HepG2 (cell line): ENCODE data around the gene ACTL6A. TPM values are rescaled to one million over a fixed set of nuclear protein-coding genes. Genes with fewer than 3 reads are reported as not detected.

ENCODE experiments used
- ATAC-seq: fragments of 200-7000 bp; cut with Tn5 transposase; 3 replicates; pipeline ENCODE4 v1.9.1; 2020; ENCODE audit warnings: mild to moderate bottlenecking, moderate library complexity
- BruUV-seq: library from RNA; stranded (reverse); fragments of 400-500 nt; replicated peaks from 2 replicates; lab custom pipeline; 2021; lab: Mats Ljungman, UMichigan
- CTCF ChIA-PET: fragments of 300-600 bp; formaldehyde crosslinking; extraction: SDS; loops from one replicate; lab custom pipeline; 2021; ENCODE audit warnings: low total read pairs, inconsistent platforms, low intra/inter-chr PET ratio; lab: Yijun Ruan, JAX
- POLR2A ChIA-PET: fragments of 350-600 bp; sonication (Branson Sonifier 250); formaldehyde crosslinking; loops from one replicate; lab custom pipeline; 2020; ENCODE audit warnings: antibody characterized with exemption, inconsistent platforms; lab: Yijun Ruan, JAX
- DNase-seq: peaks from one replicate; pipeline ENCODE4 v3.0.0-alpha.2; 2015; ENCODE audit warnings: low spot score
- FAIRE-seq: peaks from 3 replicates; lab custom pipeline; 2011; peaks lifted over from hg19 to GRCh38; lab: Jason Lieb, UNC
- H2AFZ ChIP-seq: one replicate; pipeline ENCODE4 v1.6.1; 2011; ENCODE audit warnings: low read length, inconsistent platforms
- H3K27ac ChIP-seq: fragments of 300-600 bp; 3 replicates; pipeline ENCODE4 v1.8.0; 2011; ENCODE audit warnings: mixed run types, mild to moderate bottlenecking, mixed read lengths, low read length, inconsistent platforms; ENCODE audit not compliant: insufficient read depth; ENCODE audit errors: extremely low read length
- H3K27me3 ChIP-seq, 2 experiments: fragments of 200-600 bp in 1 of 2; 2 replicates in 1 of 2; 3 replicates in 1 of 2; pipeline versions ENCODE4 v1.6.0 to v1.8.0; 2011; ENCODE audit warnings: low read length in 2 of 2, mild to moderate bottlenecking in 2 of 2, moderate library complexity in 2 of 2, inconsistent platforms in 1 of 2; ENCODE audit not compliant: insufficient read depth in 2 of 2, control insufficient read depth in 1 of 2
- H3K36me3 ChIP-seq, 2 experiments: fragments of 200-600 bp in 1 of 2; replicated peaks in 1 of 2; 2 replicates in 1 of 2; 3 replicates in 1 of 2; pipeline versions ENCODE4 v1.5.1 to v1.8.0; 2011; ENCODE audit warnings: low read length in 2 of 2, inconsistent platforms in 1 of 2; ENCODE audit not compliant: insufficient read depth in 2 of 2, control insufficient read depth in 1 of 2
- H3K4me1 ChIP-seq: 2 replicates; pipeline ENCODE4 v1.5.1; 2012; ENCODE audit warnings: low read length, inconsistent platforms; ENCODE audit not compliant: insufficient read depth
- H3K4me2 ChIP-seq: 2 replicates; pipeline ENCODE4 v1.6.0; 2011; ENCODE audit warnings: low read depth, low read length, inconsistent platforms
- H3K4me3 ChIP-seq, 3 experiments: fragments of 200-600 bp in 1 of 3; sonication (generic), shearing (Covaris generic) in 1 of 3; replicated peaks in 1 of 3; 2 replicates each; pipeline ENCODE4 v1.5.1; 2011 to 2016; ENCODE audit warnings: low read length in 3 of 3, inconsistent platforms in 2 of 3, low read depth in 2 of 3, mild to moderate bottlenecking in 2 of 3, control low read depth in 1 of 3, mixed read lengths in 1 of 3; ENCODE audit not compliant: insufficient read depth in 1 of 3
- H3K79me2 ChIP-seq: one replicate; pipeline ENCODE4 v1.6.1; 2011; ENCODE audit warnings: low read length, inconsistent platforms; ENCODE audit not compliant: insufficient read depth
- H3K9ac ChIP-seq: 2 replicates; pipeline ENCODE4 v1.6.0; 2011; ENCODE audit warnings: mild to moderate bottlenecking, low read depth, low read length, inconsistent platforms; ENCODE audit not compliant: insufficient read depth
- H3K9me3 ChIP-seq: 2 replicates; pipeline ENCODE4 v1.5.1; 2012; ENCODE audit warnings: mild to moderate bottlenecking, low read length
- H4K20me1 ChIP-seq: 2 replicates; pipeline ENCODE4 v1.6.0; 2011; ENCODE audit warnings: inconsistent platforms, mild to moderate bottlenecking, low read length, moderate library complexity; ENCODE audit not compliant: insufficient read depth
- FOSL1 ChIP-seq: sonication (generic); formaldehyde crosslinking; IDR thresholded peaks from 2 replicates; pipeline ENCODE4 v1.9.0; 2021; ENCODE audit warnings: missing genetic modification reagents, borderline replicate concordance
- JUN ChIP-seq: sonication (generic); formaldehyde crosslinking; IDR thresholded peaks from 2 replicates; pipeline ENCODE4 v1.4.0; 2020; ENCODE audit warnings: mild to moderate bottlenecking, missing genetic modification reagents
- SRSF4 ChIP-seq: fragments of 200-400 bp; formaldehyde crosslinking; IDR thresholded peaks from one replicate; pipeline ENCODE4 v1.6.1; 2018; ENCODE audit warnings: mild to moderate bottlenecking, low read depth, low read length, moderate library complexity; ENCODE audit not compliant: poor library complexity, severe bottlenecking
- TCF7 ChIP-seq: sonication (generic); IDR thresholded peaks from 2 replicates; pipeline ENCODE4 v1.6.1; 2016; ENCODE audit warnings: antibody characterized with exemption, low read depth
- ZBTB44 ChIP-seq: sonication (generic); formaldehyde crosslinking; IDR thresholded peaks from 2 replicates; pipeline ENCODE4 v1.4.0; 2020; ENCODE audit warnings: missing genetic modification reagents
- ZXDC ChIP-seq: sonication (generic); formaldehyde crosslinking; IDR thresholded peaks from 2 replicates; pipeline ENCODE4 v1.5.0; 2020; ENCODE audit warnings: mild to moderate bottlenecking, missing genetic modification reagents
- WGBS: methylation state at CpG from one replicate; pipeline ENCODE4 v1.1.6; 2017; ENCODE audit warnings: low lambda C conversion rate; 5-methylcytosine and 5-hydroxymethylcytosine counted together
- in situ Hi-C: cut with HindIII; loops from 2 replicates; pipeline ENCODE4 v1.10.0; 2017; ENCODE audit warnings: low pct_unique_long_range_greater_than_20kb; ENCODE audit not compliant: extremely low pct_ligation_motif_present
- intact Hi-C: fragments of 100-400 bp; cut with micrococcal nuclease; formaldehyde crosslinking; loops from one replicate; pipeline ENCODE4 v1.10.0; 2022; ENCODE audit not compliant: unreplicated experiment
- polyA plus RNA-seq, 8 experiments: library from polyadenylated mRNA; depleted of rRNA in 3 of 8; stranded (reverse) in 7 of 8; unstranded in 1 of 8; fragments of >200 nt; fragmentation: Illumina TruSeq in 4 of 8; extraction: Trizol in 4 of 8; gene quantifications; 2 replicates each; pipeline versions ENCODE4 v1.2.1 to v1.2.3, GENCODE V29; 2011 to 2016; ENCODE audit warnings: low read depth in 4 of 8, missing spikeins in 1 of 8, mixed read lengths in 1 of 8; ENCODE audit not compliant: insufficient read depth in 1 of 8
- total RNA-seq, 5 experiments: library from RNA; depleted of rRNA; stranded (reverse); fragments of >200 nt; fragmentation: Illumina TruSeq; extraction: Trizol; gene quantifications; 2 replicates each; pipeline ENCODE4 v1.2.3, GENCODE V29; 2016; ENCODE audit warnings: low read depth in 1 of 5

ACTL6A gene
- total and polyA plus RNA-seq, 2 of the 13 experiments (the other 11 are each of a cell fraction or from before 2014, with no cell fraction given), result 58.1 to 84.1 TPM

DNA sequence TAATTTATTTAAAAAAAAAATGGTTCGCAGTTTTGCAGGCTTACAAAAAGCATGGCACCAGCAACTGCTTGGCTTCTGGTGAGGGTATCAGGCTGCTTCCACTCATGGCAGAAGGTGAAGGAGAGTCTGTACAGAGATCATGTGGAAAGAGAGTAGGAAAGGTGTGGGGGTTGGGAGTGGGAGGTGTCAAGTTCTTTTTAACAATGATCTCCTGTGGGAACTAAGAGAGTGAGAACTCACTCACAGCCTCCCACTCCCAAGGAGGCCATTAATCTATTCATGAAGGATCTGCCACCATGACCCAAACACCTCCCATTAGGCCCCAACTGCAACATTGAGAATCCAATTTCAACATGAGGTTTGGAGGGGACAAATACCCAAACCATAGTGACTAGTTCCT, 21.1 kb upstream of the ACTL6A start:
- no peak for FAIRE-seq
- no peaks in the 10 kb centered on the region for H3K79me2 ChIP-seq
- no peak overlapping the region for H3K4me3 ChIP-seq
- H2AFZ ChIP-seq, result no peak overlapping the region
- 0% methylated on average over 1 of the region's 1 CpG for WGBS
- no peaks in the 10 kb centered on the region for H3K36me3 ChIP-seq
- H3K4me2 ChIP-seq, result no peak overlapping the region
- intact Hi-C loops, result no loop called here
- ATAC-seq, result no peak
- H3K27me3 ChIP-seq, result peaks cover 0 to 1% of the 10 kb centered on the region in 2 experiments; a peak in 3 of 5 replicates
- TF ChIP-seq ZXDC (CRISPR knock-in tag) (no peak), SRSF4 (no peak), JUN (CRISPR knock-in tag) (no peak)
- H3K27ac ChIP-seq, result no peak overlapping the region
- ChIA-PET POLR2A (no interaction called here), CTCF (no interaction called here)
- no peaks in the 10 kb centered on the region for H4K20me1 ChIP-seq
- H3K4me1 ChIP-seq, result peaks cover 4% of the 10 kb centered on the region
- in situ Hi-C loops, result no loop called here
- BruUV-seq, result no TSS peak
- H3K9ac ChIP-seq, result no peak overlapping the region
- H3K9me3 ChIP-seq, result no peaks in the 10 kb centered on the region
- DNase-seq, result no peak

GRCh38 chr3:179542375-179542774, 20.4 kb upstream of the ACTL6A start:
- Histone ChIP-seq H2AFZ (no peak overlapping the region), H3K4me1 (peaks cover 12% of the 10 kb centered on the region), H3K9me3 (no peaks in the 10 kb centered on the region), H4K20me1 (no peaks in the 10 kb centered on the region), H3K79me2 (no peaks in the 10 kb centered on the region), H3K36me3 (no peaks in the 10 kb centered on the region), H3K9ac (no peak overlapping the region), H3K27me3 (peaks cover 0 to 1% of the 10 kb centered on the region in 2 experiments; a peak in 3 of 5 replicates), H3K27ac (no peak overlapping the region), H3K4me3 (no peak overlapping the region), H3K4me2 (no peak overlapping the region)
- ChIA-PET POLR2A (no interaction called here), CTCF (no interaction called here)
- DNase-seq, result no peak
- no peak for ATAC-seq
- in situ Hi-C loops (no loop called here), intact Hi-C loops (no loop called here)
- BruUV-seq, result no TSS peak
- no peak for FAIRE-seq
- no peak for TF ChIP-seq FOSL1
- no peak for TF ChIP-seq ZBTB44 (CRISPR knock-in tag)
- no peak for TF ChIP-seq TCF7
